Medulla oblongata (tissue), 1 donor: ENCODE measurements around the gene SORCS2.
"Not testable (repeated sequence)": the region's sequence is repeated elsewhere in the genome, so short reads cannot be mapped to it uniquely, and the experiment has no call there.

Experiments
- DNase-seq: peaks from one replicate; pipeline ENCODE4 v3.0.0-alpha.2; 2015; ENCODE audit errors: extremely low spot score

SORCS2 gene

GRCh38 chr4:7444314-7444713, 252.0 kb downstream of the SORCS2 start:
- no peak for DNase-seq

DNA sequence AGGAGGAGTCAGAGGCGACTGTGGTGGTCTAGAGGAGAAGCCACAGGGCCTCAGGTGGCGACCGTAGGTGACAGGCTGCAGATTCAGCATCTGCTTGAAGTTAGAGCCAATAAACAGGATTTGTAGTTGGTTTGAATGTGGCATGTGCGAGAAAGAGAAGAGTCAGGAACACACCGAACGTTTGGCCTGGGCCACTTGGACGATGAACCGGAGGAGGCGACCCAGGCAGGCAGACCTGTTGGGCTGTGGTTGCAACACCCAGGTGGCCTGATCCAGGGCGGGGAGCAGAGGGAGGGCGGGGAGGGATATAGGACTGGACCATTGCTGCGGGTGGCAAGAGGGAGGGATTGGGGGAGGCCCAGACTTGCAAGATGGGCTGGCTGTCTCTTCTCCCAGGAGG, 252.4 kb downstream of the SORCS2 start:
- no peak for DNase-seq

DNA sequence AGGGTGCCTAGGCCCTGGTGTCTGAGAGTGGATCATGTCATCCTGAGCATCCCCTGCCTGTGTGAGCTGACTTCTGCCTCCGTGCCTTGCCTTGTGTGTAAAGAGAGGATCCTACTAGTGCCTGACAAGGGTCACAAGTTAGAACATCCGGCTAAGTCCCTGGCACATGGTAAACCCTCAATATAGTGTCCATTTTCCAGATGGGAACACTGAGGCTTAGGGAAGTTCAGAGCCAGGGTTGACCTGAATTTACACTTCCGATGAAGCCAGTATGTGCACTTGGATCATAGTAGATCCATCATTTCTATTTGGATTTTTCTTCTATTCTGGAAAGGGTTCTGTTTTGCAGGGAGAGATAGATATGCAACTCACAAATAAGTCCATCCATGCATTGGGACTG, 254.9 kb downstream of the SORCS2 start:
- no peak for DNase-seq

GRCh38 chr4:7448036-7448435, 255.7 kb downstream of the SORCS2 start:
- no peak for DNase-seq

DNA sequence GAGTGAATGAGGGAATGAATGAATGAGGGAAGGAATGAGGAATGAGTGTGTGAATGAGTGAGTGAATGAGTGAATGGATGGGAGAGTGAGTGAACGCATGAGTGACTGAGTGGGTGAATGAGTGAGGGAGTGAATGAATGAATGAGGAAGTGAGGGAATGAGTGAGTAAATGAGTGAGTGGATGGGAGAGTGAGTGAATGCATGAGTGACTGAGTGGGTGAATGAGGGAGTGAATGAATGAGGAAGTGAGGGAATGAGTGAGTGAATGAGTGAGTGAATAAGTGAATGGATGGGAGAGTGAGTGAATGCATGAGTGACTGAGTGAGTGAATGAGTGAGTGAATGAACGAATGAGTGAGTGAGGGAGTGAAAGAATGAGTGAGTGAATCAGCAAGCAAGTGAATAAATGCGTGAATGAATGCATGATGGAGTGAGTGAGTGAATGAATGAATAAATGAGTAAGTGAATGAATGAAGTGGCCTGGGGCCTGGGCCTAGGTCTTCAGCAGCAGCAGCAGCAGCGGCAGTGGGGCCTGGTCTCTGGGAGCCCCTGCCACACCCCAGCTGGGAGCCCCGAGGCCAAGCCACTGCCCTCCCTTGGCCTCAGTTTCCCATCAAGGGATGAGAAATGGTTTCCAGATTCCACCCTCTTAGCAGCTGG, 258.6 kb downstream of the SORCS2 start:
- DNase-seq: no peak

DNA sequence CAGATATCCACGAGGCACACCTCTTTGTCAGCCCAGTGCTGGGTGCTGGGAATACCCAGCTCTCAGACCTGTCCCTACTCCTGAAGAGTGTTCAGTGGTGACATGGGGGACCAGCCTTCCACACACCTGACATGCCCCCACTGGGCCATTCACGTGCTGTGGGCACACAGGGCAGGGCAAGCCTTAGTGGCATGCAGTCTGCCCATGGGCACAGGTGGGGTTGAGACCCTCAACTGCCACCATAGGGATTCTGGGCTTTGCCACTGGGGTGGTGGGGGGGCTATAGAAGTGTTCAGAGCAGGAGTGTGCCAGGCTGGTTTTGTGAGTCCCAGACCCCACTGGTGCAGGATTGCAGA, 259.1 kb downstream of the SORCS2 start:
- no peak for DNase-seq

DNA sequence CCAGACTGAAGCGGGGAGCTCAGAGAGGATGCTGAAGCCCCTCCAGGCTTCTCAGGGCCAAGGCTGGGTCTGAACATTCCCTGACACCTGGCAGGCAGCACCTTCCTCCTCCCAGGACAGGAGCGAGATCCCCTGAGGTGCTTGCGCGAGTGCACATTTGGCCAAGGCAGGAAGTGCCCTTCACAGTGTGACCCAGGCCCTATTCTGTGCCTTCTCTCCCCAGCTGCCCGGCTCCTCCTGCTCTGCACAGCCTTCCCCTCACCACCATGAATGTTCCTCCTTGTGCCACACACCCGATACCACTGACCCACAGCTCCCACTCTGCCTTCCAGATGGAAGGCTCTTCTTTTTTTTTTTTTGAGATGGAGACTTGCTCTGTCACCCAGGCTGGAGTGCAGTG, 259.5 kb downstream of the SORCS2 start:
- DNase-seq: no peak

DNA sequence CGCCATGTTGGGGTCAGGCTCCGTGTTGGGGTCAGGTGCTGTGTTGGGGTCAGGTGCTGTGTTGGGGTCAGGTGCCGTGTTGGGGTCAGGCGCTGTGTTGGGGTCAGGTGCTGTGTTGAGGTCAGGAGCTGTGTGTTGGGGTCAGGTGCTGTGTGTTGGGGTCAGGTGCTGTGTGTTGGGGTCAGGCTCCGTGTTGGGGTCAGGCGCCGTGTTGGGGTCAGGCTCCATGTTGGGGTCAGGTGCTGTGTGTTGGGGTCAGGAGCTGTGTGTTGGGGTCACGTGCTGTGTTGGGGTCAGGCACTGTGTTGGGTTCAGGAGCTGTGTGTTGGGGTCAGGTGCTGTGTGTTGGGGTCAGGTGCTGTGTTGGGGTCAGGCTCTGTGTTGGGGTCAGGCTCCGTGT, 260.5 kb downstream of the SORCS2 start:
- DNase-seq: not testable (repeated sequence)

DNA sequence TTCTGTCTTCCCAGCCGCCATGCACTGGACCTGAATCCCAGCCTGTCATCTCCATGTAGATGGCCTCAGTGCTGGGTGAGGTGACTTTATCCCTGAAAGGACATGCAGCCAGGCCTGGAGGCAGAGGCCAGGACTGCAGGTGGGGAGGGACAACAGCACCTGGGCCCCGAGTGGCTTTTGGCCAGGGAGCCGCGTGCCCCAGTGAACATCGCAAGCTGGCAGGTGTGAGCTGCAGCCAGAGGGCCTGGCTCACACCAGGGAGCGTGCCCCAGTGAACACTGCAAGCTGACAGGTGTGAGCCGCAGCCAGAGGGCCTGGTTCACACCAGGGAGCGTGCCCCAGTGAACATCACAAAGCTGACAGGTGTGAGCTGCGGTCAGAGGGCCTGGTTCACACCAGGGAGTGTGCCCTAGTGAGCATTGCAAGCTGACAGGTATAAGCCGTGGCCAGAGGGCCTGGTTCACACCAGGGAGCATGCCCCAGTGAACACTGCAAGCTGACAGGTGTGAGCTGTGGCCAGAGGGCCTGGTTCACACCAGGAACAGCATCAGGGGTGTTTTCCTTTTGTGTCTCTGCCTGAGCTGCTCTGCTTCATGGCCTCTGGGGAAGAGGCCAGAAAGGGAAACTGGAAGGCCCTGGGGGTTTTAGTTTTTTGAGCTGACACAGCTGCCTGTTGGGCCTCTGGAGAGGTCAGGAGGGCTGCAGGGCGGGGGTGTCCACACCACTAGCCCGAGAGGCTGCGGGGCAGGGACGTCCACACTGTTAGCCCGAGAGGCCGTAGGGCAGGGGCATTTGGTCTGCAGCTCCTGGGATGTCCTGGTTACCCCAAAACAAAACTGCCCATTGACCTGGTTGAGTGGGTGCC, 265.1 kb downstream of the SORCS2 start:
- no peak for DNase-seq

- DNase-seq: no peak
These were observed 265.7 kb downstream of the SORCS2 start for GRCh38 chr4:7458066-7458425.

GRCh38 chr4:7458477-7458876, 266.1 kb downstream of the SORCS2 start:
- DNase-seq: no peak

DNA sequence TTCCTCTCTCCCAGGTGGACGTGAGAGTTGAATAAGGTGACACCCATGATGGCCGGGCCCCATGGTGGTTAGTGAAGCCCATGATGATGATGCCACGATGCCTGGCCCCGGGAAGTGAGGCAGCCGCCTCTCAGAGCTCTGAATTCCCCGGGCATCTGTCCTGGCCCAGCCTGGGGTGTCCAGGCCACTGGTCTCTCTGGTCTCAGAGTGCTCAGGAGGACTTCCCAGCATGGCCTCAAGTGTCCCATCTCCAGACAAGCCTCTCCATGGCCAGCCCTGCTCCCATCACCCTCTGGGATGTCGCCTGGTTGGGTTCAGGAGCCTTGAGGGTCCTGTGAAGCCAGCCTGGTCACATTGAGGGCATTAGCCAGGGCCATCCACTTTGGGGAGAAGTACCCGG, 267.1 kb downstream of the SORCS2 start:
- no peak for DNase-seq

GRCh38 chr4:7460566-7460965, 268.2 kb downstream of the SORCS2 start:
- DNase-seq: peak; percentile 17

DNA sequence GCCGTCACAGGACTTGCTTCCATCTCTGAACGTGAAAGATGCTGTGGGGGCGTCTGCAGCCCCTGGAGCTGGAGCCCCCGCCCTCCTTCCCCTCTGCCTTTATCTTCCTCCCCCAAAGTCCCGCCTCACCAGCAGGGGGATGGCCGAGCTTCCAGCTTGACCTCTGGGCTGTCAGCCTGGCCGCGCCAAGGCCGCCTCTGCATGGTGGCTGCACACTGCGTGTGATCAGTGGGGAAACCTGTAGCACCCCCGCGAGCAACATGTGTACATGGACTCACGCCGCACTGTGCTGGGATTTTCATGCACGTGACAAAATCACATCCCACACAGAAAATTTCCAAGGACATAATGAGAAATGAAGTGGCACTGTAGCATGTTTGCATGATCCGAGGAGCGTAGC, 268.9 kb downstream of the SORCS2 start:
- no peak for DNase-seq

DNA sequence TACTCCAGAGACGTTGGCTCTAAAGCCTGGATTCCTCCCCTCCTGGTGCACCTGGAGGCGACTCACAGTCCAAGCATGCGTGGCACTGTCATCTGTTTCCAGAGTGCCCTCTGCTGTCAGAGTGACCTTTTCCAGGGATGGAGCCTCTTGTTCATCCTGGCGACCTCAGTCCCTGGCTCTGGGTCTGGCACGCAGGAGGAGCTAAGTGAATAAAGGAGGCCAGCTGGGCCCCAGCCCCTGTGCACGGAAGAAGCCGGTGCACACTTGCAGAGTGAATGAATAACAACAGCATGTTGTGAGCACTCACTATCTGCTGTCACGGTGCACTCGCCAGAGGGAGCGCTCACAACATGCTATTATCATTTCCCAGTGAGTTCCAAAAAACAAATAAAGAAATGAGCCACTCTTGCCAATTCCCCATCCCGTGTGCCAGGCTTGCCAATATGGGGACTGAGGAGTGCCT, 270.2 kb downstream of the SORCS2 start:
- DNase-seq: peak; percentile 72

GRCh38 chr4:7463566-7464258, 271.4 kb downstream of the SORCS2 start:
- DNase-seq: no peak

DNA sequence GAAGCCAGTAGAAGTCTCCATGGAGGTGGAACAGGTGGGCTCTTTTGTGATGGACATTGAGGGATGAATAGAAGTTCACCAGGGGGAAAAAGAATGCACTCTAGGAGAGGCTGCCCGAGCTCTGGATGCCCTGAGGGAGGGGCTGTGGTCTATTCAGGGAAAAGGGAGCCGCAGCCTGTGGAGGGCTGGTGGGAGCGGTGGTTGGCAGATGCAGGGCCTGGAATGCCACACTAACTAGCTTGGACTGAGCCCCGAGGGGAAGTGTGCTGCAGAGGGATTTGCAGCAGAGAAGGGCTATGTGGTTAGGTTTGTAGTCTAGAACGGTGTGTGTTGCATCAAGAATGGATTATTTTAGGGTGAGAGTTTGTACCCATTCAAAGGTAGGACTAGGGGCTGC, 271.9 kb downstream of the SORCS2 start:
- no peak for DNase-seq

DNA sequence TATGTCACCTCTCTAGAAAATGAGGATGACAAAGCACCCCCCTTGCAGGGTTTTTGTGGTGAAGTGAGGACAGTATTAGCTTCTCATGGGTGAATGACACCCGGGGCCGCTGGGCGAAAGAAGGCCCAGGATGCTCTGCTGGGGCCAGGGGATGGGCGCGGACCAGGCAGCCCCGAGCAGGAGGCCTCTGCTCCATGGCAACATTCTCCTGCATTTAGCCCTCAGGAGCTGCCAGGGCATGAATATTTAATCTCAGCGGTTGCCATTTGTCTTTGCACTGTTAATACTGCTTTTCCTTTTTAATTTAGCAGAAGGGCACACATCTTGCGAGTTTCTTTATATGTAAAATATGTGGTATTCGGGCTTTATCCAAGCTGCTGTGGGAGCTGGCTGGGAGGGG, 272.7 kb downstream of the SORCS2 start:
- no peak for DNase-seq

GRCh38 chr4:7466215-7466614, 273.9 kb downstream of the SORCS2 start:
- no peak for DNase-seq

GRCh38 chr4:7466904-7467303, 274.6 kb downstream of the SORCS2 start:
- peak; percentile 76 for DNase-seq

- DNase-seq: no peak
These were observed 275.1 kb downstream of the SORCS2 start for GRCh38 chr4:7467471-7467870.

DNA sequence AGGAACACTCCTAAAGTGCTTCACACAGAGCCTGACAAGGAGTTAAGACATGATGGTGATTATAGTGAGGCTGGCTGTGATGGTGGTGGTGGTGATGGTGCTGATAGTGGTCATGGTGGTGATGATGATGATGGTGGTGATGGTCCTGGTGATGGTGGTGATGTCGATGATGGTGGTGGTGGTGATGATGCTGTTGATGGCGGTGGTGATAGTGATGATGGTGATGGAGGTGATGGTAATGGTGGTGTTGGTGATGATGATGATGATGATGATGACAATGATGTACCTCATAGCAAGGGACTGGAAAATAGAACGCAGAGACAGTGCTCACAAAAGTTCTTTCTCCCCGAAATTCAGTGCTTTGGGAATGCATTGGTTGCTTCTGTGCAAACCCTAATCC, 276.7 kb downstream of the SORCS2 start:
- DNase-seq: no peak

DNA sequence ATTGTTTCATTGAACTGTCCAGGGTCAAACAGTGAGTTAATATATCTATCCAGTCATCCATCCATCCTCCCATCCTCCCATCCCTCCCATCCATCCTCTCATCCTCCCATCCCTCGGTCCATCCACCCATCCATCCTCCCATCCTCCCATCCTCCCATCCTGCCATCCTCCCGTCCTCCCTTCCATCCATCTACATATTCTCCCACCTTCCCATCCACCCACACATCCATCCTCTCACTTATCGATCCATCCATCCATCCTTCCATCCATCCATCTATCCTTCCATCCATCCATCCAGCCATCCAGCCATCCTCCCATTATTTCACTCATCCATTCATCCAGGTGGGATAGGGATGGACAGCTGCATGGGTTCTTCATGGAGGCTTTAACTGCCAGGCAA, 277.8 kb downstream of the SORCS2 start:
- no peak for DNase-seq
